PC-9 (cell line): Measurements from ENCODE around the gene TRAPPC10. TPM values are rescaled to one million over a fixed set of nuclear protein-coding genes. Genes with fewer than 3 reads are reported as not detected.

Experiments
- BruUV-seq: library from RNA; stranded (reverse); fragments of 400-500 nt; replicated peaks from 2 replicates; lab custom pipeline; 2021; lab: Mats Ljungman, UMichigan
- CTCF ChIA-PET: fragments of 300-600 bp; sonication (Branson Sonifier 250); formaldehyde crosslinking; loops from one replicate; lab custom pipeline; 2022; ENCODE audit warnings: antibody characterized with exemption; lab: Charles Lee
- POLR2A ChIA-PET: fragments of 300-600 bp; sonication (Branson Sonifier 250); formaldehyde crosslinking; loops from one replicate; lab custom pipeline; 2022; ENCODE audit warnings: antibody characterized with exemption; ENCODE audit not compliant: unreplicated experiment; lab: Charles Lee
- DNase-seq, 2 experiments: peaks; one replicate each; pipeline versions ENCODE4 v3.0.0 to v3.0.0-alpha.2; 2015 to 2022; ENCODE audit warnings: mixed read lengths in 1 of 2
- H2AFZ ChIP-seq: fragments of 200-600 bp; sonication (generic); 2 replicates; pipeline ENCODE4 v1.8.1; 2017; ENCODE audit warnings: antibody characterized with exemption
- H3F3A ChIP-seq: fragments of 200-600 bp; sonication (generic); 2 replicates; pipeline ENCODE4 v1.8.1; 2017; ENCODE audit warnings: antibody characterized with exemption, mild to moderate bottlenecking, low read depth; ENCODE audit not compliant: insufficient read depth
- H3K27ac ChIP-seq: fragments of 200-600 bp; sonication (generic); 2 replicates; pipeline ENCODE4 v1.6.1; 2016; ENCODE audit warnings: mixed run types
- H3K27me3 ChIP-seq: fragments of 200-600 bp; sonication (generic); 2 replicates; pipeline ENCODE4 v1.6.1; 2016; ENCODE audit warnings: low read depth, mixed run types; ENCODE audit not compliant: insufficient read depth
- H3K36me3 ChIP-seq: fragments of 200-600 bp; sonication (generic); 2 replicates; pipeline ENCODE4 v1.6.1; 2016; ENCODE audit warnings: low read depth, mixed run types
- H3K4me1 ChIP-seq: fragments of 200-600 bp; sonication (generic); replicated peaks from 2 replicates; pipeline ENCODE4 v1.6.1; 2016; ENCODE audit warnings: mixed run types; ENCODE audit not compliant: insufficient read depth
- H3K4me2 ChIP-seq: fragments of 200-600 bp; sonication (generic); 2 replicates; pipeline ENCODE4 v1.6.1; 2017; ENCODE audit warnings: mixed run types
- H3K4me3 ChIP-seq: fragments of 200-600 bp; sonication (generic); 2 replicates; pipeline ENCODE4 v1.6.1; 2016; ENCODE audit warnings: mixed run types
- H3K79me2 ChIP-seq: fragments of 200-600 bp; sonication (generic); 2 replicates; pipeline ENCODE4 v1.6.1; 2017; ENCODE audit warnings: low read depth, mixed run types
- H3K9me2 ChIP-seq: fragments of 200-600 bp; sonication (generic); 2 replicates; pipeline ENCODE4 v1.8.1; 2017; ENCODE audit warnings: mild to moderate bottlenecking; ENCODE audit not compliant: insufficient read depth
- H3K9me3 ChIP-seq: fragments of 200-600 bp; sonication (generic); 2 replicates; pipeline ENCODE4 v1.8.1; 2016; ENCODE audit warnings: low read depth; ENCODE audit not compliant: insufficient read depth
- H4K20me1 ChIP-seq: fragments of 200-600 bp; sonication (generic); 2 replicates; pipeline ENCODE4 v1.8.1; 2017; ENCODE audit not compliant: insufficient read depth
- EZH2 ChIP-seq: fragments of 200-600 bp; sonication (generic); IDR thresholded peaks from 2 replicates; pipeline ENCODE4 v1.8.0; 2017; ENCODE audit warnings: antibody characterized with exemption, low read depth
- intact Hi-C: fragments of 100-400 bp; cut with micrococcal nuclease; formaldehyde crosslinking; loops from one replicate; pipeline ENCODE4 v1.10.0; 2022; ENCODE audit not compliant: unreplicated experiment
- total RNA-seq: library from RNA; stranded (reverse); gene quantifications from 2 replicates; pipeline ENCODE4 v1.2.3, GENCODE V29; 2021
- TF ChIP-seq, protein P1 (sequence below): fragments of 200-600 bp; sonication (generic); conservative IDR thresholded peaks from 2 replicates; pipeline ENCODE4 v1.6.1; 2017; ENCODE audit warnings: mixed run types, antibody characterized with exemption, mild to moderate bottlenecking, moderate library complexity

The TRAPPC10 gene
- total RNA-seq, 1 experiment from 2014 or later, result 27.2 TPM

DNA sequence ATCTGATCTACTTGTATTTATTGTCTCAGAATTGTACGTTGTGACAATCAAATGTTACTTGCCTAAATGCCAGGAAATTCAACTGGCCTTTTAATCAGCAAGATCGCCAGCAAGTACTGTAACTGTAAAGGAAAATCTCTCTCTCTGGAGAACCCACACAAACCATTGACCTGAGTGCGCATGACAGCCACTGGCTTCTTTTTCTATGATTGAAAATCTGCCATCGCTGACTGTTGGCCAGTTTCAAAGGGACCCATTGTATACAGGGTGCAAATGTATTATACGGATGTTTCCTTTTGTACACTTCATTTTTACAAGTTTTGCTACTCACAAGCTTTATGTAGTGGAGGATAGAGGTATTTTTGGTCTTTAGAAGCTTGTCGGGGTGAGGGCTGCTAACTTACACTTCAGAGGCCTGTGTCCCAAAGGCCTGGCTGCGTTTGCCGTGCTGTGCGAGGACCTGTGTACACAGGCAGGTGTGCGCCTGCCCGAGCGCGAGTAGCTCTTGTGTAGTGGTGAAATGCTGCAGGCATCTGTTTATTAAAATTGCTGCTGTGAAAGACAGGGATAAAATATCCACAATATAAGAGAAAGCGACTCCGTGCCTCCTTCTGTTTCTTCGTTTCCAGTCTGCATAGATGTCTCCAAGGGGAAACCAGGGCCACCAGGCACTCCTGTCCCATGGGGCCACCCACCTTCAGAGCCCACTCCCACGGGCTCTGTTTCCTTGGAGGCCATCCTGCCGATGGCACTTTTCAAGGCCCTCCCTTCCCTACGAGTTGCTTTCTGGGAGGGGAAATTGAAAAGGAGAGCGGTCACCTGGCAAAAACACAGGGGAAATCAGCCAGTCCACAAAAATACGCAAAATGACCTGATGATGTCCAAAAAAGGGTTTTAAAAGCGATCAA, 25.3 kb upstream of the TRAPPC10 start:
- H4K20me1 ChIP-seq, result no peaks in the 10 kb centered on the region
- BruUV-seq, result no TSS peak
- POLR2A ChIA-PET, result no interaction called here

DNA sequence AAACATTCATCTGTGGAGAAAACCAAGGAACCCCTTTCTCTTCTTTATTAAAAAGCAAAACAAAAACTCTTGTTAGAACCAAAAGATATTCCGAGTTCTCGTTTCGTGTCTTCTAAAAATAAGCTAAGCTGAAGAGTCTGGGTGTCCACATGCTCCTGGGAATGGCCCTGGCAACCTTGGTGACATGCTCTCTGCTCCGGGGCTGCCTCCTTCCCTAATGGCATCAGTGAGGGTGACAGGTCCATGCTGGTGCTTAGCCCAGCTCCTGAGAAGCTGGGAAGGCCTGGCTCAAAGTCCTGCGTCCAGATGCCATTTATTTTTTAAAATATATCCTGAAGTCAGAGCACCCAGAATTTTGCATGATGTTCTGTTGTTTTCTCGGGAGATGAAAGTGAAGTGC, 24.6 kb upstream of the TRAPPC10 start:
- no TSS peak for BruUV-seq
- Histone ChIP-seq H3K9me3 (no peaks in the 10 kb centered on the region), H3K79me2 (no peaks in the 10 kb centered on the region), H3K27ac (no peak overlapping the region), H3K4me2 (no peak overlapping the region), H3K36me3 (no peaks in the 10 kb centered on the region), H3K4me1 (no peaks in the 10 kb centered on the region), H3K9me2 (no peaks in the 10 kb centered on the region), H3K4me3 (no peak overlapping the region), H3F3A (no peaks in the 10 kb centered on the region), H2AFZ (no peak overlapping the region), H4K20me1 (no peaks in the 10 kb centered on the region), H3K27me3 (no peaks in the 10 kb centered on the region)
- DNase-seq, result no peak
- TF ChIP-seq, protein P1, sequence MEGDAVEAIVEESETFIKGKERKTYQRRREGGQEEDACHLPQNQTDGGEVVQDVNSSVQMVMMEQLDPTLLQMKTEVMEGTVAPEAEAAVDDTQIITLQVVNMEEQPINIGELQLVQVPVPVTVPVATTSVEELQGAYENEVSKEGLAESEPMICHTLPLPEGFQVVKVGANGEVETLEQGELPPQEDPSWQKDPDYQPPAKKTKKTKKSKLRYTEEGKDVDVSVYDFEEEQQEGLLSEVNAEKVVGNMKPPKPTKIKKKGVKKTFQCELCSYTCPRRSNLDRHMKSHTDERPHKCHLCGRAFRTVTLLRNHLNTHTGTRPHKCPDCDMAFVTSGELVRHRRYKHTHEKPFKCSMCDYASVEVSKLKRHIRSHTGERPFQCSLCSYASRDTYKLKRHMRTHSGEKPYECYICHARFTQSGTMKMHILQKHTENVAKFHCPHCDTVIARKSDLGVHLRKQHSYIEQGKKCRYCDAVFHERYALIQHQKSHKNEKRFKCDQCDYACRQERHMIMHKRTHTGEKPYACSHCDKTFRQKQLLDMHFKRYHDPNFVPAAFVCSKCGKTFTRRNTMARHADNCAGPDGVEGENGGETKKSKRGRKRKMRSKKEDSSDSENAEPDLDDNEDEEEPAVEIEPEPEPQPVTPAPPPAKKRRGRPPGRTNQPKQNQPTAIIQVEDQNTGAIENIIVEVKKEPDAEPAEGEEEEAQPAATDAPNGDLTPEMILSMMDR, result no peak
- no peak for TF ChIP-seq EZH2
- POLR2A ChIA-PET, result no interaction called here
- CTCF ChIA-PET, result no interaction called here
- intact Hi-C loops, result no loop called here

More for the DNA sequence above, 25.3 kb upstream of the TRAPPC10 start:
- CTCF ChIA-PET, result interaction anchor here (0.5 kb wide), 1 partner anchor 129 kb away, joined by 3 read pairs; no protein-coding TSS in a partner anchor
- Histone ChIP-seq H3K4me2 (no peak overlapping the region), H3F3A (no peaks in the 10 kb centered on the region), H3K4me3 (no peak overlapping the region), H3K9me2 (no peaks in the 10 kb centered on the region), H3K4me1 (no peaks in the 10 kb centered on the region), H2AFZ (no peak overlapping the region), H3K79me2 (no peaks in the 10 kb centered on the region), H3K9me3 (no peaks in the 10 kb centered on the region), H3K27ac (no peak overlapping the region), H3K36me3 (no peaks in the 10 kb centered on the region), H3K27me3 (no peaks in the 10 kb centered on the region)
- no peak for DNase-seq
- TF ChIP-seq, protein P1, result no peak
- no peak for TF ChIP-seq EZH2
- intact Hi-C loops, result no loop called here

DNA sequence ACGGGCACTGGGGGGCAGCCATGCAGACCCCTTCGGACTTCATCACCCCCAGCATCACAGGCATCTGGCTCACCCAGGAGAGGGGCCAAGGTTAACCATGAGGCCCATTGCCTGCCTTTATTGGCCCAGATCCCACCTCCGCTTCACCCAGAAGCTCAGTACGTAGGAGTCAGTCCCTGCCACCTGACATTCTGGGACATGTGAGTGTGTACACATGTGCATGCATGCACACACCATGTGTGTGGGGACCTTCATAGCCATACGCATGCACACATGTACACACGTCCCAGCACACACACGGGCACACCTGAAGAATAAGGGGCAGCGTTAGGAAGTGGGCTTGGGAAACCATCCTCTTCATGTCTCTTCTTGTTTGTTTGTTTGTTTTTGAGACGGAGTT, 24.1 kb upstream of the TRAPPC10 start:
- intact Hi-C loops, result no loop called here
- CTCF ChIA-PET, result no interaction called here
- H3K4me3 ChIP-seq, result no peak overlapping the region
- no peaks in the 10 kb centered on the region for H4K20me1 ChIP-seq
- no peaks in the 10 kb centered on the region for H3K9me2 ChIP-seq
- no peaks in the 10 kb centered on the region for H3K9me3 ChIP-seq
- no peaks in the 10 kb centered on the region for H3K36me3 ChIP-seq
- POLR2A ChIA-PET, result no interaction called here
- no peaks in the 10 kb centered on the region for H3K4me1 ChIP-seq
- no peak overlapping the region for H3K27ac ChIP-seq
- TF ChIP-seq EZH2, result no peak
- TF ChIP-seq, protein P1, result no peak
- BruUV-seq, result no TSS peak
- H3K79me2 ChIP-seq, result no peaks in the 10 kb centered on the region
- H3F3A ChIP-seq, result no peaks in the 10 kb centered on the region
- no peak overlapping the region for H2AFZ ChIP-seq
- no peak for DNase-seq
- no peak overlapping the region for H3K4me2 ChIP-seq
- no peaks in the 10 kb centered on the region for H3K27me3 ChIP-seq
